ENCODE measurements around the gene TARP.

Gene TARP

DNA sequence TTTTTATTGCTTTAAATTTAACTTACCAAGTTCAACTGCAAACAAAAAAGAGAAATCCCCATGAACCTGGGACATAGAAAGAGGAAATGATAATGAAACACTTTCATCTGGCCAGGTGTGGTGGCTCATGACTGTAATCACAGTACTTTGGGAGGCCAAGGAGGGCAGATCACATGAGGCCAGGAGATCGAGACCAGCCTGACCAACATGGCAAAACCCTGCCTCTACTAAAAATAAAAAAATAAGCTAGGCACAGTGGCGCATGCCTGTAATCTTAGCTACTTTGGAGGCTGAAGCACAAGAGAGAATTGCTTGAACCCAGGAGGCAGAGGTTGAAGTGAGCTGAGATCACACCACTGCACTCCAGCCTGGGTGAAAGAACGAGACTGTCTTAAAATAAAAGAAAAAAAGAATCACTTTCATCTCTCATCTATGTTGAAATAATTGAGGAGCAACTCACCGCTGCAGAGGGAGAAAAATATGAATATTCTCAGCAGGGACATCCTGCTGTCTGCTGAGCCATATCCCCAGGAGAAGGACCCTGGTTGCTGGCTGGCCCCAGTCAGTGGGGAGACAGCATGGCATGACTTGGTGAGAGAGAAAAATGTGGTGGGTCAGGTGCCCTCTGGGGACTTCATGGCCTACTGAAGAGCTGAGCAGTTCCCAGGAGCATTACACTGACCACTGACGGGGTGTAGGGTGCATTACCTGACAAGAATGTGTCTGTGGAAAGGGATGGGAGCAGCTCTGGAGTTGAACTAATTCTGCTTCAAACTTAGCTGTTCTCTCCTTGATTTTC is 22.8 kb upstream of the TARP start:
- TF ChIP-seq, protein P1, sequence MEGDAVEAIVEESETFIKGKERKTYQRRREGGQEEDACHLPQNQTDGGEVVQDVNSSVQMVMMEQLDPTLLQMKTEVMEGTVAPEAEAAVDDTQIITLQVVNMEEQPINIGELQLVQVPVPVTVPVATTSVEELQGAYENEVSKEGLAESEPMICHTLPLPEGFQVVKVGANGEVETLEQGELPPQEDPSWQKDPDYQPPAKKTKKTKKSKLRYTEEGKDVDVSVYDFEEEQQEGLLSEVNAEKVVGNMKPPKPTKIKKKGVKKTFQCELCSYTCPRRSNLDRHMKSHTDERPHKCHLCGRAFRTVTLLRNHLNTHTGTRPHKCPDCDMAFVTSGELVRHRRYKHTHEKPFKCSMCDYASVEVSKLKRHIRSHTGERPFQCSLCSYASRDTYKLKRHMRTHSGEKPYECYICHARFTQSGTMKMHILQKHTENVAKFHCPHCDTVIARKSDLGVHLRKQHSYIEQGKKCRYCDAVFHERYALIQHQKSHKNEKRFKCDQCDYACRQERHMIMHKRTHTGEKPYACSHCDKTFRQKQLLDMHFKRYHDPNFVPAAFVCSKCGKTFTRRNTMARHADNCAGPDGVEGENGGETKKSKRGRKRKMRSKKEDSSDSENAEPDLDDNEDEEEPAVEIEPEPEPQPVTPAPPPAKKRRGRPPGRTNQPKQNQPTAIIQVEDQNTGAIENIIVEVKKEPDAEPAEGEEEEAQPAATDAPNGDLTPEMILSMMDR (IDR thresholded peaks at IDR 0.05; ENCODE audit: low read depth, low read length), result no peak
- TF ChIP-seq EZH2phosphoT487 (IDR thresholded peaks at IDR 0.05; ENCODE audit: low read depth), result no peak
- Histone ChIP-seq H2AFZ (ENCODE audit: low read depth, low read length) (peak overlapping the region; percentile 15; the same call in 1 of the 2 replicates), H3K9ac (ENCODE audit: low read length) (no peak overlapping the region), H3K27ac (ENCODE audit: low read length) (no peak overlapping the region), H3K36me3 (replicated peaks; ENCODE audit: low read depth, low read length) (no peaks in the 10 kb centered on the region), H3K4me2 (ENCODE audit: low read length) (peak overlapping the region; percentile 38), H3K27me3 (ENCODE audit: low read depth, low read length) (no peaks in the 10 kb centered on the region), H4K20me1 (ENCODE audit: insufficient read depth, low read length) (no peaks in the 10 kb centered on the region), H3K4me3 (ENCODE audit: low read length) (no peak overlapping the region), H3K4me1 (ENCODE audit: low read length) (peaks cover 15% of the 10 kb centered on the region), H3K9me3 (ENCODE audit: insufficient read depth, low read length) (no peaks in the 10 kb centered on the region), H3K79me2 (ENCODE audit: low read length) (no peaks in the 10 kb centered on the region)

- TF ChIP-seq, protein P1 (IDR thresholded peaks at IDR 0.05; ENCODE audit: low read depth, low read length), result no peak
- TF ChIP-seq EZH2phosphoT487 (IDR thresholded peaks at IDR 0.05; ENCODE audit: low read depth), result no peak
These were observed 21.5 kb upstream of the TARP start for GRCh38 chr7:38294926-38295325.

DNA sequence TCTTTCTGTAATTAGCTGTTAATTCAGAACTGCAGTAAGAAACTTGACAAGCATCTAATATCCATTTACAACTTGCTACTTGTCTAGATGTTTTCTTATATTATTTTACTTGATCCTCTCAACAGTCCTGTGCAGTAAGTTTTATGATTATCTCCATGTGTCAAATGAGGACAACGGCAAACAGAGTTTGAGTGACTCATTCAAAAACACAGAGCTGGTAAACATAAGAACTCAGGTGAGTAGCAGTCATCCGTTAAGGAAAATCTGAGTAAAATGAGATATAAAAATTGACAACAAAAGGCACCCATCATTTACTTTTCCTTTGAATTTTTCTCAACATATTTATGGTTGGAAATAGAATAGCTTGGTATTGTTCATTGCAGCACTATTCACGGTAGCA is 19.0 kb upstream of the TARP start:
- no peaks in the 10 kb centered on the region for H3K9me3 ChIP-seq (ENCODE audit: insufficient read depth, low read length)
- H3K4me3 ChIP-seq (ENCODE audit: low read length), result no peak overlapping the region
- no peak overlapping the region for H2AFZ ChIP-seq (ENCODE audit: low read depth, low read length)
- H3K4me2 ChIP-seq (ENCODE audit: low read length), result no peak overlapping the region
- H4K20me1 ChIP-seq (ENCODE audit: insufficient read depth, low read length), result no peaks in the 10 kb centered on the region
- no peak overlapping the region for H3K9ac ChIP-seq (ENCODE audit: low read length)
- peaks cover 15% of the 10 kb centered on the region for H3K4me1 ChIP-seq (ENCODE audit: low read length)
- no peaks in the 10 kb centered on the region for H3K79me2 ChIP-seq (ENCODE audit: low read length)
- no peaks in the 10 kb centered on the region for H3K27me3 ChIP-seq (ENCODE audit: low read depth, low read length)
- no peak for TF ChIP-seq EZH2phosphoT487 (IDR thresholded peaks at IDR 0.05; ENCODE audit: low read depth)
- TF ChIP-seq, protein P1 (IDR thresholded peaks at IDR 0.05; ENCODE audit: low read depth, low read length), result no peak
- no peak overlapping the region for H3K27ac ChIP-seq (ENCODE audit: low read length)
- H3K36me3 ChIP-seq (replicated peaks; ENCODE audit: low read depth, low read length), result no peaks in the 10 kb centered on the region

More at GRCh38 chr7:38294926-38295325, 21.5 kb upstream of the TARP start:
- Histone ChIP-seq H3K4me3 (ENCODE audit: low read length) (no peak overlapping the region), H3K27ac (ENCODE audit: low read length) (no peak overlapping the region), H3K9me3 (ENCODE audit: insufficient read depth, low read length) (no peaks in the 10 kb centered on the region), H3K79me2 (ENCODE audit: low read length) (no peaks in the 10 kb centered on the region), H3K27me3 (ENCODE audit: low read depth, low read length) (no peaks in the 10 kb centered on the region), H2AFZ (ENCODE audit: low read depth, low read length) (no peak overlapping the region), H3K9ac (ENCODE audit: low read length) (no peak overlapping the region), H4K20me1 (ENCODE audit: insufficient read depth, low read length) (no peaks in the 10 kb centered on the region), H3K4me1 (ENCODE audit: low read length) (peaks cover 15% of the 10 kb centered on the region), H3K36me3 (replicated peaks; ENCODE audit: low read depth, low read length) (no peaks in the 10 kb centered on the region), H3K4me2 (ENCODE audit: low read length) (no peak overlapping the region)

GRCh38 chr7:38291650-38292049 is 18.2 kb upstream of the TARP start:
- no peak for TF ChIP-seq EZH2phosphoT487 (IDR thresholded peaks at IDR 0.05; ENCODE audit: low read depth)
- TF ChIP-seq, protein P1 (IDR thresholded peaks at IDR 0.05; ENCODE audit: low read depth, low read length), result no peak
- H3K36me3 ChIP-seq (replicated peaks; ENCODE audit: low read depth, low read length), result no peaks in the 10 kb centered on the region
- no peak overlapping the region for H2AFZ ChIP-seq (ENCODE audit: low read depth, low read length)
- H4K20me1 ChIP-seq (ENCODE audit: insufficient read depth, low read length), result no peaks in the 10 kb centered on the region
- H3K27ac ChIP-seq (ENCODE audit: low read length), result no peak overlapping the region
- H3K4me3 ChIP-seq (ENCODE audit: low read length), result no peak overlapping the region
- peaks cover 15% of the 10 kb centered on the region for H3K4me1 ChIP-seq (ENCODE audit: low read length)
- H3K9ac ChIP-seq (ENCODE audit: low read length), result no peak overlapping the region
- no peaks in the 10 kb centered on the region for H3K9me3 ChIP-seq (ENCODE audit: insufficient read depth, low read length)
- H3K4me2 ChIP-seq (ENCODE audit: low read length), result no peak overlapping the region
- H3K27me3 ChIP-seq (ENCODE audit: low read depth, low read length), result no peaks in the 10 kb centered on the region
- H3K79me2 ChIP-seq (ENCODE audit: low read length), result no peaks in the 10 kb centered on the region

Data from OCI-LY3 (cell line).